Astrocyte of the cerebellum (primary cell): ENCODE data around the gene TRAIP.
A peak's percentile ranks its signal among the peaks of the same experiment; 100 is the strongest.
"Not testable (repeated sequence)": the region's sequence is repeated elsewhere in the genome, so short reads cannot be mapped to it uniquely, and the experiment has no call there.

Source experiments
- DNase-seq: peaks from one replicate; pipeline ENCODE4 v3.0.0-alpha.2; 2011; ENCODE audit warnings: low read depth
- H3K4me3 ChIP-seq: 2 replicates; pipeline ENCODE4 v1.5.1; 2011; ENCODE audit warnings: mild to moderate bottlenecking, low read depth, low read length, moderate library complexity
- CTCF ChIP-seq: IDR thresholded peaks from 2 replicates; pipeline ENCODE4 v1.5.1; 2012; ENCODE audit warnings: low read length, low read depth, moderate library complexity, mild to moderate bottlenecking; ENCODE audit errors: missing control alignments
- in situ Hi-C: cut with HindIII; loops from 2 replicates; pipeline ENCODE4 v1.10.0; 2017; ENCODE audit warnings: low sequenced_read_pairs

The TRAIP gene

DNA sequence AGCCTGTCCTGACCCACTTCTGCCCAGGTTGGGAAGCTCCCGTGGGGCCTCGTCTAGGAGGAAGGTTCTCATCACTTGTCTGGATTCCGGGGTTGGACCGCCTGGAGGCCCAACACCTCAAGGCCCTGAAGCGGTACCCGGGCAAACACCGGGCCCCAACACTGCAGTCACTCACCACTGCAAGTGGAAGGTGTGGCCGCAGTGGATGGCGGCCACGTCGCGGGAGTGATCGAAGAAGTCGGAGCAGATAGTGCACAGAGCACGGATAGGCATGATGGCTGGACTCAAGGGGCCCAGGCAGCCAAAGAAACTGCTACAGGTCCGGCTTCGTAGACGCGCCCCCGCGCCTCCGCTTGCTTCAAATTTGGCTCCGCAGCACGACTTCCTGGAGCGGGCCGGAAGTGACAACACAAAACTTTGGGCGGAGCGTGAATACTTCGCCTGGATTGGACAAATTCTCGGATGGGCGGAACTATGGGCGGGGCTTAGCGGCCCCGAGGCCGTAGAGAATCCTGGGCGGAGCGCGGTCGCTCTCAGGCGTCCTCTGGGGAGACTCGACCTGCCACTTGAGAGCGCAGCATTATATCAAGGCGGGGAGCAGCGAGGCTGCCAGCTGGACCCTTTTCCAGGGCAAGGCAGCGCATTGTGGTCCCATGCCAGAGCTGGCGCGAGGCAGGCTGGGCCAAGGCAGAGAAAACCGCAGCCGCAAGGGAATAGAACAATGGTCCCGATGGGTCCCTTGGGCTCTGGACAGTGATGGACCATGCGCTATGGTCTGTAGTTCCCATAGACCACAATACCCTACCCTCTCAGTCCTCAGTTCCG lies at the start of gene TRAIP:
TRAIP (minus strand) TSS at position 384 of the 825 bp plus-strand sequence; CDS start at position 273, 111 bp downstream.
- peak; percentile 83 for DNase-seq
- in situ Hi-C loops, result loop anchor here (25.0 kb wide), 2 partner anchors 119 to 206 kb away; no protein-coding TSS in a partner anchor
- TF ChIP-seq CTCF, result no peak
- peak within 1 kb of the TSS; percentile 80 for H3K4me3 ChIP-seq

GRCh38 chr3:49904448-49904847 lies 48.1 kb upstream of the TRAIP start:
- in situ Hi-C loops, DNase-seq, H3K4me3 ChIP-seq: not testable (repeated sequence)

DNA sequence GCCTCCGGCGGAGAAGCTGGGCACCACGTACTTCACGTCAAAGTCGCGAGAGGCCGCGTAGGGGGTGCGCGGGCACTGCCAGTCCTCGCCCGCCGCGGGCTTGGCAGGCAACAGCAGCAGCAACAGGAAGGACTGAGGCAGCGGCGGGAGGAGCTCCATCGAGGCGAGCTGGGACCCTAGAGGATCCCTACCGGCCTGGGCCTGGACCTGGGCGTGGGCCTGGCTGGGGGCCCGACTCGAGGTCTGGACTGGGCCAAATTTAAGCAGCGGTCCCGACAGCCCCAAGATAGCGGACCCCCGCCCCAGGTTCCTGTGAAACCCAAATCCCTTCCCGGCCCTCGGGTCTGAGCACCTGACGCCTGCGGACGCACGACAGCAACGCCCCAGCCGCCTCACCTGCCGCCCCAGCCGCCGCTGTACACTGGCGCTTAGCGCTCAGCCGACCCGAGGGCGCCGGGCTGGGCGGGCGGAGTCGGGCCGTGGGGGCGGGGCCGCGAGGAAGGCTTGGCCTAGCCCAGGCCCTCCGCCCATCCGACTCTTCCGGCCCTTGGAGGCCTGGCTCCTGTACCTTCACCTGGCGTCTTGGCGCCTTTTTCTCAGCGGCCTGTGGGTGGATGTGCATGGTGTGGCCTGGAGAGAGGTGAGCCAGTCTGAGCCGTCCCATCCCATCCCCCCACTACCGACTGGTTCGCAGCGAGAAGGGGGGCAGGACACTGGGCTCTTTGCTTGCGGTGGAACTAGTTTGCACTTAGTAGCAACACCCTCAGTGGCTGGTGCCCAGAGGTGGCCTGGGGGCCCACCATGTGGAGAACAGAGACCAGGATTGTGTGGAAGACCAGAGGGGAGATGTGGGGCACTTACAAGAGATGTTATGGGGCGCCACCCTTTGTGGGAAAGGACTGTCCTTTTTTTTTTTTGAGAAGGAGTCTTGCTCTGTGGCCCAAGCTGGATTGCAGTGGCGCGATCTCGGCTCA lies 47.4 kb upstream of the TRAIP start, which contains the start of gene MST1R:
MST1R (minus strand) TSS at position 423 of the 974 bp plus-strand sequence; CDS start at position 159, 264 bp downstream.
- no peak within 1 kb of the TSS for H3K4me3 ChIP-seq
- no peak for TF ChIP-seq CTCF
- DNase-seq, result no peak
- in situ Hi-C loops, result no loop called here

- DNase-seq, result no peak
- H3K4me3 ChIP-seq, result no peak overlapping the region
- in situ Hi-C loops, result no loop called here
- TF ChIP-seq CTCF, result no peak
These were observed 46.4 kb upstream of the TRAIP start for GRCh38 chr3:49902511-49903345.

DNA sequence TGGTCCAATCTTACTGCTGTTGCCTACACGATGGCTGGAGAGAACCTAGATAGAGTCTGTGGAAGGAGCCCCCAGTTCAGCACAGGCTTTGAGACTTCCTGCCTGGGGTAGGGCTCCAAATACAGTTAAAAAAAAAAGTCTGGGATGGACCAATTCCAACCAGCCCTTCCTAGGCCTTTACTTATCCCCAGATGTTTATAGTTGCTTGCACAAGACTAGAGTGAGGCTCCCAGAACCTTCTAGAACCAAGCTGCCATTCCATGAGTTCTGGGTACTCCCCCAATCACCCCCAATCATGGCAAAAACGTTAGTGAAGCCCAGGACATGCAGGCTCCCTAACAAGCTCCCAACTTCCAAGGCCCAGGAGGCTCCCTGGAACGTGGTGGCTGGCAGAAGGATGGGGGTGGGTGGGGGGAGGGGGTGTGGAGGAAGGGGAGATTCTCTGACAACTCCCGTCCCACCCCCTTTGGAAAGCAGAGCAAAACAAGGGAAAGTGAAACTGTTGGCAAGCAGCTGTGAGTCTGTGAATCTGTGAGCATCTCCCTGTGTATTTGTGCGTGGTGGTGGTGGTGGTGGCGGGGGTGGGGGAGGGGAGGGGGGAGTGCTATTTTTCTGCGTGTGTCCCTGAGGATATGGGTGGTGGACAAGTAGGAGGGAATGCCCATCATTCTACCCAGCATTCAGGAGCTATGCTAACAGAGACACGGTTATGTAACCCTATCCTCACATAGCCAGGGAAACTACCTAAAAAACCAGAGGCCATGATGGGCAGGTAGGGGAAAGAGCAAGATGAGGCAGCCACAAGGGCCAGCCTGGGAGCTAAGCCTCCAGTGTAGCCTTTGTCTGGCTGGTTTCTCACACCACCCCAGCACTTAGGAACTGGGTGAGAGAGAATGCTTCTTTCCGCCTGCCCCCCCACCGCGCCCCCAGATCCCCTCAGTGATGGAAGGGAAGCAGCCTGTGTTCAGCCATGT lies 45.3 kb upstream of the TRAIP start:
- DNase-seq, result no peak
- no peak overlapping the region for H3K4me3 ChIP-seq
- no peak for TF ChIP-seq CTCF
- in situ Hi-C loops, result no loop called here

DNA sequence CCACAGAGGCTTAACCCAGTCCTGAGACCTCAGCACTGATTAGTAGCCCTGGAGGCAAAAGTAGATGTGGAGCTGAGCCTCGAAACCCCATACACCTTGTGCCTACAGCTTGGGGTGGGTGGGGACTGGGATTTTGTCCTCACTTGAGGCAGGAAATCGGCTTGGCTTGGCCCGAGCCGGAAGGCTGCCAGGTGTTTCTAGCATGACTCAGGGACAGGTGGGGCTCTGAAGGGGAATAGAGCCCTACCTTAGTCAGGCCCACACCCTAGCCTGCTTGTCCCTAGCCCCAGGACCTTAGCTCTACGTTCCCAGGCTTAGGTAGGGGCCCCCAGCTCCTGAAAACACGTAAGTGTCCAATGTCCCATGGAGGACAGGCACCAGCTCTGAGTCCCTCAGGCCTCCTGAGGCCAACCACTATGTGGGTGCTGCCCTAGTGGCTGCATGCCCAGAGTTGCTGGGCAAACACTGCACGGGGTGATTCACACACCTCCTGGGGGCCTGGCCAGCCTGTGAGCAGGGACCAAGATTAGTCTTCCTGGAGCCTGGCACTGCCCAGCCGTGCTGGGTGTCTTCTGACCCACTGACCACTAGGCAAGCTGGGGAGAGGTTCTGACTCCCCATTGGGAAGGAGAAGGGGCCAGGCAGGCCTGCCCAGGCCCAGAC lies 44.3 kb upstream of the TRAIP start:
- no peak for DNase-seq
- no peak for TF ChIP-seq CTCF
- no peak overlapping the region for H3K4me3 ChIP-seq
- in situ Hi-C loops, result no loop called here
